OCI-LY1 (cell line): ENCODE data around the gene ASB16.
"Not testable (repeated sequence)": the region's sequence is repeated elsewhere in the genome, so short reads cannot be mapped to it uniquely, and the experiment has no call there.

Source experiments
- H2AFZ ChIP-seq: fragments of 200-600 bp; sonication (generic), shearing (Covaris generic); 2 replicates; pipeline ENCODE4 v1.6.0; 2014; ENCODE audit warnings: antibody characterized with exemption, mild to moderate bottlenecking, low read length
- H3F3A ChIP-seq: fragments of 200-600 bp; sonication (generic), shearing (Covaris generic); 2 replicates; pipeline ENCODE4 v1.6.0; 2014; ENCODE audit warnings: mild to moderate bottlenecking, antibody characterized with exemption, low read length, moderate library complexity; ENCODE audit not compliant: insufficient read depth
- H3K27ac ChIP-seq: fragments of 200-600 bp; sonication (generic); 2 replicates; pipeline ENCODE4 v1.5.1; 2014; ENCODE audit warnings: low read length, mixed run types, mild to moderate bottlenecking, low read depth; ENCODE audit not compliant: poor library complexity, severe bottlenecking
- H3K27me3 ChIP-seq: fragments of 200-600 bp; sonication (generic); 2 replicates; pipeline ENCODE4 v1.6.0; 2014; ENCODE audit warnings: antibody characterized with exemption, mild to moderate bottlenecking, low read length, moderate library complexity; ENCODE audit not compliant: insufficient read depth
- H3K36me3 ChIP-seq: fragments of 200-600 bp; sonication (generic); 2 replicates; pipeline ENCODE4 v1.6.1; 2014; ENCODE audit warnings: mild to moderate bottlenecking, antibody characterized with exemption, low read length, moderate library complexity, mixed read lengths; ENCODE audit not compliant: insufficient read depth
- H3K4me1 ChIP-seq: fragments of 200-600 bp; sonication (generic); 2 replicates; pipeline ENCODE4 v1.5.1; 2014; ENCODE audit warnings: mild to moderate bottlenecking, low read length, moderate library complexity; ENCODE audit not compliant: insufficient read depth, severe bottlenecking
- H3K4me2 ChIP-seq: fragments of 200-600 bp; sonication (generic), shearing (Covaris generic); 2 replicates; pipeline ENCODE4 v1.6.1; 2014; ENCODE audit warnings: low read length
- H3K4me3 ChIP-seq: fragments of 200-600 bp; sonication (generic); 2 replicates; pipeline ENCODE4 v1.5.1; 2014; ENCODE audit warnings: low read length, low read depth, mild to moderate bottlenecking, mixed read lengths; ENCODE audit not compliant: poor library complexity, severe bottlenecking
- H3K79me2 ChIP-seq: fragments of 200-600 bp; shearing (Covaris generic); 2 replicates; pipeline ENCODE4 v1.6.1; 2016; ENCODE audit warnings: mixed run types, low read length, mixed read lengths; ENCODE audit not compliant: insufficient read depth
- H3K9ac ChIP-seq: fragments of 200-600 bp; sonication (generic), shearing (Covaris generic); 2 replicates; pipeline ENCODE4 v1.6.1; 2014; ENCODE audit warnings: mild to moderate bottlenecking, low read length, mixed read lengths
- H3K9me2 ChIP-seq: fragments of 200-600 bp; sonication (generic), shearing (Covaris generic); 2 replicates; pipeline ENCODE4 v1.6.1; 2014; ENCODE audit warnings: low read depth, mild to moderate bottlenecking, low read length, mixed read lengths
- H3K9me3 ChIP-seq: fragments of 200-600 bp; shearing (Covaris generic); 2 replicates; pipeline ENCODE4 v1.6.1; 2014; ENCODE audit warnings: low read length, mixed read lengths
- H4K20me1 ChIP-seq: fragments of 200-600 bp; sonication (generic), shearing (Covaris generic); 2 replicates; pipeline ENCODE4 v1.6.0; 2016; ENCODE audit warnings: mild to moderate bottlenecking, low read length; ENCODE audit not compliant: insufficient read depth
- EZH2 ChIP-seq: fragments of 200-600 bp; sonication (generic), shearing (Covaris generic); IDR thresholded peaks from 2 replicates; pipeline ENCODE4 v1.8.0; 2017; ENCODE audit warnings: borderline replicate concordance, mixed run types, mild to moderate bottlenecking, antibody characterized with exemption, low read length, moderate library complexity, mixed read lengths
- TF ChIP-seq, protein P1 (sequence below): fragments of 200-600 bp; sonication (generic), shearing (Covaris generic); IDR thresholded peaks from 2 replicates; pipeline ENCODE4 v1.5.1; 2017; ENCODE audit warnings: mild to moderate bottlenecking, antibody characterized with exemption, low read length, moderate library complexity, mixed read lengths

Gene ASB16

GRCh38 chr17:44128383-44128782 is 42.1 kb upstream of the ASB16 start:
- no peaks in the 10 kb centered on the region for H3F3A ChIP-seq
- H2AFZ ChIP-seq: no peak overlapping the region
- H3K9me3 ChIP-seq: no peaks in the 10 kb centered on the region
- no peak overlapping the region for H3K27ac ChIP-seq
- H3K9ac ChIP-seq: no peak overlapping the region
- H3K27me3 ChIP-seq: no peaks in the 10 kb centered on the region
- H3K36me3 ChIP-seq: no peaks in the 10 kb centered on the region
- no peaks in the 10 kb centered on the region for H3K79me2 ChIP-seq
- no peak overlapping the region for H3K4me2 ChIP-seq
- H3K4me1 ChIP-seq: peaks cover 9% of the 10 kb centered on the region
- no peak for TF ChIP-seq EZH2
- TF ChIP-seq, protein P1, sequence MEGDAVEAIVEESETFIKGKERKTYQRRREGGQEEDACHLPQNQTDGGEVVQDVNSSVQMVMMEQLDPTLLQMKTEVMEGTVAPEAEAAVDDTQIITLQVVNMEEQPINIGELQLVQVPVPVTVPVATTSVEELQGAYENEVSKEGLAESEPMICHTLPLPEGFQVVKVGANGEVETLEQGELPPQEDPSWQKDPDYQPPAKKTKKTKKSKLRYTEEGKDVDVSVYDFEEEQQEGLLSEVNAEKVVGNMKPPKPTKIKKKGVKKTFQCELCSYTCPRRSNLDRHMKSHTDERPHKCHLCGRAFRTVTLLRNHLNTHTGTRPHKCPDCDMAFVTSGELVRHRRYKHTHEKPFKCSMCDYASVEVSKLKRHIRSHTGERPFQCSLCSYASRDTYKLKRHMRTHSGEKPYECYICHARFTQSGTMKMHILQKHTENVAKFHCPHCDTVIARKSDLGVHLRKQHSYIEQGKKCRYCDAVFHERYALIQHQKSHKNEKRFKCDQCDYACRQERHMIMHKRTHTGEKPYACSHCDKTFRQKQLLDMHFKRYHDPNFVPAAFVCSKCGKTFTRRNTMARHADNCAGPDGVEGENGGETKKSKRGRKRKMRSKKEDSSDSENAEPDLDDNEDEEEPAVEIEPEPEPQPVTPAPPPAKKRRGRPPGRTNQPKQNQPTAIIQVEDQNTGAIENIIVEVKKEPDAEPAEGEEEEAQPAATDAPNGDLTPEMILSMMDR: no peak
- H4K20me1 ChIP-seq: no peaks in the 10 kb centered on the region
- no peak overlapping the region for H3K4me3 ChIP-seq
- H3K9me2 ChIP-seq: no peaks in the 10 kb centered on the region

GRCh38 chr17:44130693-44131349 is 39.7 kb upstream of the ASB16 start:
- H2AFZ ChIP-seq: no peak overlapping the region
- no peaks in the 10 kb centered on the region for H3K9me3 ChIP-seq

DNA sequence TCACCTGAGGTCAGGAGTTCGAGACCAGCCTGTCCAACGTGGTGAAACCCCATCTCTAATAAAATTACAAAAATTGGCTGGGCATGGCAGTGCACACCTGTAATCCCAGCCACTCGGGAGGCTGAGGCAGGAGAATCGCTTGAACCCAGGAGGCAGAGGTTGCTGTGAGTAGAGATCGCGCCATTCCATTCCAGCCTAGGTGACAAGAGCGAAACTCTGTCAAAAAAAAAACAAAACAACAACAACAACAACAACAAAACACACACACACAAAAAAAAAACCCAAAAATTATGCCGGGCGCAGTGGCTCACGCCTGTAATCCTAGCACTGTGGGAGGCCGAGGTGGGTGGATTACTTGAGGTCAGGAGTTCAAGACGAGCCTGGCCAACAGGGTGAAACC is 39.1 kb upstream of the ASB16 start:
- H3K9ac ChIP-seq, H3K9me3 ChIP-seq, H3K4me2 ChIP-seq, H3K27me3 ChIP-seq, H3K9me2 ChIP-seq, H3K4me1 ChIP-seq, H3K36me3 ChIP-seq, H3K27ac ChIP-seq, H4K20me1 ChIP-seq, H3K79me2 ChIP-seq, H3F3A ChIP-seq, H3K4me3 ChIP-seq, H2AFZ ChIP-seq: not testable (repeated sequence)

More at GRCh38 chr17:44130693-44131349, 39.7 kb upstream of the ASB16 start:
- H3K27me3 ChIP-seq: no peaks in the 10 kb centered on the region
- H4K20me1 ChIP-seq: no peaks in the 10 kb centered on the region
- TF ChIP-seq, protein P1: no peak
- no peak for TF ChIP-seq EZH2
- no peaks in the 10 kb centered on the region for H3K9me2 ChIP-seq
- no peak overlapping the region for H3K9ac ChIP-seq
- H3K4me1 ChIP-seq: peaks cover 4% of the 10 kb centered on the region
- H3K36me3 ChIP-seq: no peaks in the 10 kb centered on the region
- H3K27ac ChIP-seq: no peak overlapping the region
- H3F3A ChIP-seq: no peaks in the 10 kb centered on the region
- no peak overlapping the region for H3K4me3 ChIP-seq
- H3K79me2 ChIP-seq: no peaks in the 10 kb centered on the region
- H3K4me2 ChIP-seq: no peak overlapping the region

GRCh38 chr17:44132275-44132821 is 38.2 kb upstream of the ASB16 start:
- no peak overlapping the region for H3K27ac ChIP-seq
- H3K9ac ChIP-seq: no peak overlapping the region
- H3K27me3 ChIP-seq: no peaks in the 10 kb centered on the region
- H3K79me2 ChIP-seq: no peaks in the 10 kb centered on the region
- no peaks in the 10 kb centered on the region for H3F3A ChIP-seq
- TF ChIP-seq EZH2: no peak
- TF ChIP-seq, protein P1: no peak
- no peaks in the 10 kb centered on the region for H3K36me3 ChIP-seq
- no peaks in the 10 kb centered on the region for H3K9me3 ChIP-seq
- no peak overlapping the region for H3K4me2 ChIP-seq
- no peaks in the 10 kb centered on the region for H3K9me2 ChIP-seq
- no peaks in the 10 kb centered on the region for H3K4me1 ChIP-seq
- H3K4me3 ChIP-seq: no peak overlapping the region
- H4K20me1 ChIP-seq: no peaks in the 10 kb centered on the region
- no peak overlapping the region for H2AFZ ChIP-seq
